Mucosa of rectum (tissue), 2 donors: ENCODE measurements around the gene SPINT2.
"Not testable (repeated sequence)": the region's sequence is repeated elsewhere in the genome, so short reads cannot be mapped to it uniquely, and the experiment has no call there.

Source experiments
- H3K27ac ChIP-seq, 2 donors: one replicate each; pipeline ENCODE4 v1.7.0; 2013; ENCODE audit warnings: inconsistent platforms in 2 of 2, low read depth in 2 of 2, low read length in 2 of 2
- H3K27me3 ChIP-seq, 2 donors: one replicate each; pipeline ENCODE4 v1.7.0; 2013; ENCODE audit warnings: low read length in 2 of 2; ENCODE audit not compliant: control insufficient read depth in 2 of 2, insufficient read depth in 2 of 2
- H3K36me3 ChIP-seq, 2 donors: one replicate each; pipeline ENCODE4 v1.7.0; 2013; ENCODE audit warnings: low read length in 2 of 2; ENCODE audit not compliant: control insufficient read depth in 2 of 2, insufficient read depth in 2 of 2
- H3K4me1 ChIP-seq, 2 donors: one replicate each; pipeline ENCODE4 v1.7.0; 2013; ENCODE audit warnings: low read length in 2 of 2, mild to moderate bottlenecking in 1 of 2; ENCODE audit not compliant: control insufficient read depth in 2 of 2, insufficient read depth in 2 of 2
- H3K4me3 ChIP-seq, 2 donors: one replicate each; pipeline ENCODE4 v1.7.0; 2013; ENCODE audit warnings: low read length in 2 of 2
- H3K9ac ChIP-seq, 2 donors: one replicate each; pipeline ENCODE4 v1.7.0; 2013; ENCODE audit warnings: low read length in 2 of 2, low read depth in 1 of 2, mild to moderate bottlenecking in 1 of 2
- H3K9me3 ChIP-seq, 2 donors: one replicate each; pipeline ENCODE4 v1.7.0; 2013; ENCODE audit warnings: low read length in 2 of 2; ENCODE audit not compliant: control insufficient read depth in 2 of 2
- donor health status: healthy.
- donor health status: Normal muscosa, but diverticular disease.

Gene SPINT2

DNA sequence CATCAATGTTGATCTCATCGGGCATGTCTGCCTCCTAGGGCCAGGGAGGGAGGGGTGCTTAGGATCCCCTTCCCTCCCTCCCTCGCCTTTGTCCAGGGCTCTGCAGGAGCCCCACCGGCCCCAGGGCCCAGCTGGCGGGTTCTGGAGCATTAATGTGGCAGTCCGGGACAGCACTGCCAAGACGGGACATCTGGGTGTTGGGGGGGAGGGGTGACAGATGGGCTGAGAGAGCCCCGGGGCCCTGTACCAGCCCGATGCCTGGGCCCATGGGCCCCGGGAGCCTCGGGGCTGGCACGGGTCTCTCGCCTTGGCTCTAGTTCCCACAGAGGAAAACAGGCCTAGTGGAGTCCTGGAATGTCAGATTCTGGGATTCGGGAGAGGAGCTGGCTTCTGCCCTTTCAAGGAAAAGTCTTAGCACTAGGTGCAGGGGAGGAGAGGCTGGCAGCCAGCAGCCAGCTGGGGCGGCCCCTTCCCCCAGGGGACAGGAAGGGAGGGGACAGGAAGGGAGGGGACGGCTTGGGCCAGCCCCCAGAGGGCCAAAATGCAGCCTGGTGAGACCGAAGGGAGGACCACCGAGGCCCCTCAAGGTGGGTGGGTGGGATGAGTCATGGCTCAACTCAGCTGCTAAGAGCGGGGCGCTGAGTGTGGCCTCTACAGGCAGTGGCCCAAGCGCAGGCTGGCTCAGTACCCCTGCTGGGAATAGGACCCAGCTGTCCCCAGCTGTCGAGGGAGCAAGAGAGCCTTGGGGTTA, 11.3 kb upstream of the SPINT2 start:
- Histone ChIP-seq H3K9ac (peak overlapping the region; percentile 14 to 49), H3K4me3 (peak overlapping the region in 1 of 2 donors; percentile 5), H3K36me3 (no peaks in the 10 kb centered on the region), H3K9me3 (no peaks in the 10 kb centered on the region), H3K27me3 (peaks cover 0 to 2% of the 10 kb centered on the region in 2 donors), H3K27ac (peak overlapping the region; percentile 78 to 82), H3K4me1 (peaks cover 19 to 26% of the 10 kb centered on the region in 2 donors)

DNA sequence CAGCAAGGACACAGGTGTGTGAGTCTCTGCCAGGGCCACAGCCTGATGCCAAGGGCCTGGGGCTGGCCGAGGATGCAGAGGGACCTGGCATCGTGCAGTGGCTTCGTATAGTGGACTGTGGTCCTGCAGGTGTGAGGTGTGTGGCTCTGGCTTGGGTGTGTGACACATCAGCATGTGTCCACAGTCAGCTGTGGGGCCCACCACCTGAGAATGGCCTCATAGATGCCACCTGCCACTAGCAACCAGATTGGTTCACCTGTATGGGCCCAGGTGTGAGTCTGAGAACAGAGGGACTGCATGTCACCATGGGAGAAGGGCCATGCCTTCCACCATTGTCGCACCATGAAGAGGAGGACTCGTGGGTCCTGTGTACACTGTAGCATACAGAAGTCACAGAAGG, 10.6 kb upstream of the SPINT2 start:
- Histone ChIP-seq H3K27ac (peak overlapping the region; percentile 78 to 82), H3K9me3 (no peaks in the 10 kb centered on the region), H3K4me3 (no peak overlapping the region), H3K36me3 (no peaks in the 10 kb centered on the region), H3K4me1 (peaks cover 19 to 26% of the 10 kb centered on the region in 2 donors), H3K27me3 (peaks cover 0 to 2% of the 10 kb centered on the region in 2 donors), H3K9ac (peak overlapping the region; percentile 14 to 49)

DNA sequence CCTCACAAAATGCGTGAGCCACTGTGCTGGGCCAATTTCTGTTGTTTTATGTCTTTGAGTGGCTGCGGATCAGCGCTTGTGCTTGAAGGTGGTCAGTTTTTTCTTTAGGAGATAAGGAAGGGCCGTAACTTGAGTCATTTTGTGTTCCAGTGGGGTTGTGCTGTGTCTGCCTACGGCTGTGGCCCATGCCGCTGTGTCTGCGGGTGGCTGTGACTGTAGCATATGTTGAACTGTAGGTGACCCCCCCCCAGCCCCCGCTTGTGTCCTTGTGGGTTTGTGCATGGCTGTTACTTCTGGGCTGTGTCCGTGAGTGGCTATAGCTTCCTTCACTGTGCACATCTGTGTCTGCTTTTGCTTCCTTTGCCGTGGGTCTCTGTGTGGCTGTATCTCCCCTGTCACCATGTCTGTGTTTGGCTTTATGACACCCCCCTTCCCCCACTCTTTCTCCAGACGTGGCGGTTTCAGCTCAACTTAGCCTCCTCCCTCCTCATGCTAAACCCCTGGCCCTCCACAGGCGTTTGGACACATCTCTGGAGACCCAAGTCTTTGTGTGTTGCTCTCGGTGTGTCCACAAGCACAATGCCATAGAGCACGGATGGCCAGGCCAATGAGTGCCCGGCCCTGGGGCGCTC, 8.9 kb upstream of the SPINT2 start:
- Histone ChIP-seq H3K9me3 (no peaks in the 10 kb centered on the region), H3K9ac (peak overlapping the region in 1 of 2 donors; percentile 26)

DNA sequence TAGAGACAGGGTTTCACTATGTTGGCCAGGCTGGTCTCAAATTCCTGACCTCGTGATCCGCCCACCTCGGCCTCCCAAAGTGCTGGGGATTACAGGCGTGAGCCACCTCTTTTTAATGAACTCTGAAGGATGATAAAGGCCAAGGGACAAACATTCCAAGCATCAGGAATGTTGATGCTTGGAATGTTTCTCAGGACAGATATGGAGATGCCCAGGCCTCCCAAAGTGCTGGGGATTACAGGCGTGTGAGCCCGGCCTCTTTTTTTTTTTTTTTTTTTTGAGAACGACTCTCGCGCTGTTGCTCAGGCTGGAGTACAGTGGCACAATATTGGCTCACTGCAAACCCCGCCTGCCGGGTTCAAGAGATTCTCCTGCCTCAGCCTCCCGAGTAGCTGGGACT, 2.4 kb upstream of the SPINT2 start:
- H3K9me3 ChIP-seq, H3K36me3 ChIP-seq, H3K9ac ChIP-seq, H3K27me3 ChIP-seq, H3K4me3 ChIP-seq, H3K27ac ChIP-seq: not testable (repeated sequence)
- peaks cover 7 to 20% of the 10 kb centered on the region in 2 donors for H3K4me1 ChIP-seq

More for the DNA sequence above, 8.9 kb upstream of the SPINT2 start:
- H3K4me3 ChIP-seq, result peak overlapping the region; percentile 55 to 66
- H3K27ac ChIP-seq, result peak overlapping the region; percentile 41 to 68
- H3K36me3 ChIP-seq, result no peaks in the 10 kb centered on the region
- H3K4me1 ChIP-seq, result peaks cover 15 to 23% of the 10 kb centered on the region in 2 donors
- H3K27me3 ChIP-seq, result peaks cover 0 to 2% of the 10 kb centered on the region in 2 donors

DNA sequence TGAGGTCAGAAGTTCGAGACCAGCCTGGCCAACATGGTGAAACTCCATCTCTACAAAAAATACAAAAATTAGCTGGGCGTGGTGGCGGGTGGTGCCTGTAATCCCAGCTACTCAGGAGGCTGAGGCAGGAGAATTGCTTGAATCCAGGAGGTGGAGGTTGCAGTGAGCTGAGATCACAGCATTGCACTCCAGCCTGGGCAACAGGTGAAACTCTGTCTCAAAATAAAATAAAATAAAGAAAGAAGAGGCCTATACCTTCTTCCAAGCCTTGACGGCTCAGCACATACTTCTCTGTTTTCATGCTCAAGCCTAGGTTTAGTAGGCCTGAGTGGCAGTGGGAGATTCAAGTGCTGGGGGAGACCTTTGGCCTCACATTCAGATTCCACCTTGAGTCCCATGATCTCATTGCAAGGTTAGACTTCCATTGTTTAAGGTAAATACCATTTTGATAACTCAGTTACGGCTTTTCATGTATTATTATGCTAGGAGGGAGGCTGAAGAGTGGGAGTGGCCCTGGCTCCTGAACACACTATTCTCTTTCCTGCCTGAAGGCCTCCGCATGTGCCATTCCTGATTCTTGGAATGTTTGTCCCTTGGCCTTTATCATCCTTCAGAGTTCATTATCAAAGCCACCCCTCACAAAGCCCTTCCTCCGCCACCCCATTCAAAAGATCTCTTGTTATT, 1.6 kb upstream of the SPINT2 start:
- Histone ChIP-seq H3K4me3 (no peak overlapping the region), H3K27me3 (no peaks in the 10 kb centered on the region), H3K4me1 (peaks cover 12 to 28% of the 10 kb centered on the region in 2 donors), H3K36me3 (no peaks in the 10 kb centered on the region), H3K27ac (peak overlapping the region; percentile 28 to 37), H3K9me3 (no peaks in the 10 kb centered on the region), H3K9ac (no peak overlapping the region)

DNA sequence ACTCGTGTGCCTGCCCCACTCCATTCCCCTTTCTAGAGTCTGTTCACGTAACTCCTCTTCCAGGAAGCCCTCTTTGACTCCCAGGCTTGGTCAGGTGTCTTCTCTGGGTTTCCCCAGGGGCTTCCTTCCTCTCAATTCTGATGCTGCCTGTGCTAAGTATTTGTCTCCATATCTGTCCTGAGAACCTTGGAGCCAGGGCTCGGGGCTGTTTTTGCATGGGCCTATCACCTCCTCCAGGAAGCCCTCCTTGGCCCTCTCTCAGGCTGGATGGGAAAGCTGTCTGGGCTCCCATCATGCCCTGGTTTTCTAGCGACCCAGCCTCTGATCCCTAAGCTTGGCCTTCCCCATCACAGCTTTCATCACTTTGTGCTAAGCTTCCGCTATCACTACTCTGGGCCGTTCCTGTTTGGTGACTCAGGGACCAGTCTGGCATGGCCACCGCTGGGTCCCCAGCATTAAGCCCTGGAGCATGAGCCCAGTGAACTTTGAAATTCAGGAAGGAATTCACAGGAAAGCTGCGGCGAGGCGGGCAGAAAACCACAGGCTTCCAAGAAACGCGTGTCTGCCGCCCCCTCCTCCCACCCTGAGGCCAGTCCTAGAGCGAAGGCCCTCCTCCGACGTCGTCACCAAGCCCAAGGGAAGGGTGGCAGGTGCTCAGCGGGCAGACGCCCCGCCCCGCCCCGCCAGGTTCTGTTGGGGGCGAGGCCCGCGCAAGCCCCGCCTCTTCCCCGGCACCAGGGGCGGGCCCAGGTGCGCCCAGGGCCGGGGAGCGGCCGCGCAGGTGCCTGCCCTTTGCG, 486 bp upstream of the SPINT2 start:
- H3K27ac ChIP-seq, result peak overlapping the region; percentile 96 to 98
- no peaks in the 10 kb centered on the region for H3K9me3 ChIP-seq
- no peaks in the 10 kb centered on the region for H3K27me3 ChIP-seq
- H3K36me3 ChIP-seq, result no peaks in the 10 kb centered on the region
- peak overlapping the region; percentile 83 to 84 for H3K4me3 ChIP-seq
- H3K9ac ChIP-seq, result peak overlapping the region; percentile 77 to 99
- H3K4me1 ChIP-seq, result peaks cover 20 to 39% of the 10 kb centered on the region in 2 donors

DNA sequence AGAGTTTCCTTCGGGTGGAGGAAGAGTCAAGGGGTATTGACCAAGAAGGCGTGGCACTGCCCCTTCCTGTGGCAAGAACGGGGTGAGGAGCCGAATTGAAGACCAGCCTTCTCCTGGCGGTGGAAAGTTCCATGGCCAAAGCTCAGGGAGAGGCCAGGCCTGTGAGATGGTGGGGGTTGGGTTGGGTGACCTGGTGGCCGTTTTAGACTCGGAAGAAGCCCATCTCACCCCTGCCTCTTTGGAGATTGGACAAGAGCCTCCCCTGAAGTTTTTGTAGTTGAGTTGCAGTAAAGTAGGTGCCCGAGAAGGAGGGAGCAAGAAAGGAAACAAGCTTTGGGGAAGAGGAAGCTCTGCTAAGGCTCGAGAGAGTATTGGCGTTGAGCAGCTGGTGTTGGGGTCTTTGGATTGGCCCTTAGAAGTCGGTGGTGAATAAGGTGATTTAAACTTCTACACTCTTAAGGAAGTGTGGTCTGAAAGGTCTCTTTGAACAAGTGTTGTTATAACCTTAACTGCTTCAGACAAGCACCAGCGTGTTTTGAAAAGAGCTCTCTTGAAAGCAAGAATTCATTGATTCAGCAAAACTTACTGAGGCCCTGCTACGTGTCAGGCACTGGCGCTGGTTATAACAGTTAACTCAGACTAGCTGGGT, 964 bp downstream of the SPINT2 start:
- Histone ChIP-seq H3K4me3 (peak overlapping the region; percentile 83 to 84), H3K4me1 (peaks cover 23 to 40% of the 10 kb centered on the region in 2 donors), H3K9me3 (no peaks in the 10 kb centered on the region), H3K27me3 (no peaks in the 10 kb centered on the region), H3K27ac (peak overlapping the region; percentile 96 to 98), H3K36me3 (peaks cover 0 to 3% of the 10 kb centered on the region in 2 donors), H3K9ac (peak overlapping the region; percentile 96 to 99)

DNA sequence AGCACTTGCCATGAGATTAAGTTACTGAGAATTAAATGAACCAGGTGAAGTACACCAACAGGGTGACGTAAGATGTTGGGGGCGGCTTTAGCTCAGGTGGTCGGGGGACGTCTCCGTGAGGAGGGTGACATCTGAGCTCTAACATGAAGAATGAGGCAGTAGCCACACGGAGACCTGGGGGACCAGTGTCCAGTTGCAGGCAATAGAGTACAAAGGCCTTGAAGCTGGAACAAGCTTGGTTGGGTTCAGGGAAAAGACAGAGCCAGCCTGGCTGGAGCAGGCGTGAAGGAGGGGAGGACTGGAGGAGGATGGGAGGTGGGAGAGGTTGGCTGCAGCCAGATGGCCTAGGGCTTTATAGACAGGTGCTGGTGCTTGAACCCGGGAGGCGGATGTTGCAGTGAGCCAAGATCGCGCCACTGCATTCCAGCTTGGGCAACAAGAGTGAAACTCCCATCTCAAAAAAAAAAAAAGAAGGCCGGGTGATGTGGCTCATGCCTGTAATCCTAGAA, 1.6 kb downstream of the SPINT2 start:
- Histone ChIP-seq H3K27ac (peak overlapping the region; percentile 96 to 98), H3K4me1 (peaks cover 23 to 45% of the 10 kb centered on the region in 2 donors), H3K27me3 (no peaks in the 10 kb centered on the region), H3K4me3 (peak overlapping the region; percentile 83 to 84), H3K36me3 (peaks cover 0 to 5% of the 10 kb centered on the region in 2 donors), H3K9me3 (no peaks in the 10 kb centered on the region), H3K9ac (peak overlapping the region; percentile 96 to 99)

DNA sequence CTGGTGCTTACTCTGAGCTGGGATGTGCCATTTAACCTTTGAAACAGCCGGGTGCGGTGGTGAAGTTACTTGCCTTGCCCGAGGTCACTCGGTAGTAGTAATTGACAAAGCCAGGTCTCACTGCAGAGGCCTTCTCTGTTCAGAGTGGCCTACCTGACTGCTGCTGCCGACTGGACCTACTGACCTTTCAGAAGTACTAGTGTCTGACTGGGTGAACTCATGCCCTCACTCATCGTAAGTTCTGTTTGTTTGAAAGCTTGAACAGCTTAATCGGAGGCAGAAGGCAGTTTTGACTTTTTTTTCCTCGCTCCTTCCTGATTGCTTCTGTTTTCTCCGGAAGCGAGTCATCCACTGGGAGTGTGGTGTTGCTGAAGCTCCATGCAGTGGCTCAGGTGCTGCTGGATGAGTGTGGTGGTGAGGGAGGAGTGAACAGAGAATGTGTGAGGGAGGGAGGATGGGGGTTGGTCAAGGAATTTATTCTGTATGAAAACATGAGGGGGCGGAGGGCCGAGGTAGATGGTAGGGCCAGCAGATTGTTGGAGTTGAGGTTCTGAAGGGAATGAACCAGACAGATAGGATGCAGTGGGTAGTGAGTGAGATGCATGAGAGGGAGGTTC, 2.7 kb downstream of the SPINT2 start:
- H3K27me3 ChIP-seq, result no peaks in the 10 kb centered on the region
- no peaks in the 10 kb centered on the region for H3K9me3 ChIP-seq
- peaks cover 0 to 5% of the 10 kb centered on the region in 2 donors for H3K36me3 ChIP-seq
- peaks cover 27 to 48% of the 10 kb centered on the region in 2 donors for H3K4me1 ChIP-seq
- H3K27ac ChIP-seq, result peak overlapping the region; percentile 96 to 98
- H3K9ac ChIP-seq, result peak overlapping the region; percentile 78 to 99
- peak overlapping the region; percentile 83 to 84 for H3K4me3 ChIP-seq
